GM19239 (cell line): ENCODE results near the gene FAM216B.

Experiments used
- DNase-seq: peaks from one replicate; pipeline ENCODE4 v3.0.0; 2011; ENCODE audit warnings: low spot score; ENCODE audit not compliant: insufficient read length
- FAIRE-seq: peaks from 2 replicates; lab custom pipeline; 2011; peaks lifted over from hg19 to GRCh38; lab: Jason Lieb, UNC

The FAM216B gene

GRCh38 chr13:42820451-42820850 lies 39.1 kb downstream of the FAM216B start:
- DNase-seq: no peak
- no peak for FAIRE-seq

GRCh38 chr13:42821437-42821836 lies 40.1 kb downstream of the FAM216B start:
- no peak for FAIRE-seq

GRCh38 chr13:42832341-42833096 lies 51.1 kb downstream of the FAM216B start:
- FAIRE-seq (no peak), DNase-seq (no peak)

More at GRCh38 chr13:42821437-42821836, 40.1 kb downstream of the FAM216B start:
- no peak for DNase-seq

GRCh38 chr13:42834946-42835345 lies 53.6 kb downstream of the FAM216B start:
- no peak for FAIRE-seq
- no peak for DNase-seq

GRCh38 chr13:42836930-42837690 lies 55.7 kb downstream of the FAM216B start:
- DNase-seq (no peak), FAIRE-seq (no peak)
